Stimulated activated CD4-positive, alpha-beta T cell treated with anti-CD3 and anti-CD28 coated beads, Interleukin-15, amount 100 ng/mL, for 24 hours (primary cell): ENCODE data around the gene ME2.
A peak's percentile ranks its signal among the peaks of the same experiment; 100 is the strongest.
"Not testable (repeated sequence)": the region's sequence is repeated elsewhere in the genome, so short reads cannot be mapped to it uniquely, and the experiment has no call there.

Source experiments
- DNase-seq: peaks from one replicate; pipeline ENCODE4 v3.0.0-alpha.2; 2020

ME2 gene

GRCh38 chr18:50862401-50862800, 16.5 kb upstream of the ME2 start:
- DNase-seq = no peak

- no peak for DNase-seq
Measured at GRCh38 chr18:50863840-50864375, 15.0 kb upstream of the ME2 start.

- DNase-seq = no peak
Measured at GRCh38 chr18:50866765-50867164, 12.2 kb upstream of the ME2 start.

GRCh38 chr18:50869150-50869549, 9.8 kb upstream of the ME2 start:
- no peak for DNase-seq

- no peak for DNase-seq
Measured at GRCh38 chr18:50870138-50870845, 8.6 kb upstream of the ME2 start.

GRCh38 chr18:50871846-50872245, 7.1 kb upstream of the ME2 start:
- DNase-seq = no peak

- no peak for DNase-seq
Measured at GRCh38 chr18:50875966-50876536, 2.9 kb upstream of the ME2 start.

- no peak for DNase-seq
Measured at GRCh38 chr18:50877545-50878265, 1.2 kb upstream of the ME2 start.

- DNase-seq = peak; percentile 42
Measured at GRCh38 chr18:50879302-50880118, 592 bp downstream of the ME2 start.

GRCh38 chr18:50880119-50880465, 1.2 kb downstream of the ME2 start:
- no peak for DNase-seq

- DNase-seq = not testable (repeated sequence)
Measured at GRCh38 chr18:50880944-50881343, 2.0 kb downstream of the ME2 start.

- DNase-seq = no peak
Measured at GRCh38 chr18:50886929-50887328, 8.0 kb downstream of the ME2 start.

GRCh38 chr18:50895350-50896045, 16.6 kb downstream of the ME2 start:
- no peak for DNase-seq

GRCh38 chr18:50896093-50896492, 17.2 kb downstream of the ME2 start:
- DNase-seq = no peak

- DNase-seq = peak; percentile 14
Measured at GRCh38 chr18:50898919-50899318, 20.0 kb downstream of the ME2 start.

GRCh38 chr18:50902797-50903196, 23.9 kb downstream of the ME2 start:
- DNase-seq = no peak

- no peak for DNase-seq
Measured at GRCh38 chr18:50906843-50907242, 27.9 kb downstream of the ME2 start.

GRCh38 chr18:50909261-50909660, 30.3 kb downstream of the ME2 start:
- DNase-seq = no peak

- no peak for DNase-seq
Measured at GRCh38 chr18:50911006-50911405, 32.1 kb downstream of the ME2 start.

GRCh38 chr18:50917021-50917420, 38.1 kb downstream of the ME2 start:
- no peak for DNase-seq

GRCh38 chr18:50918153-50918552, 39.2 kb downstream of the ME2 start:
- no peak for DNase-seq

- DNase-seq = no peak
Measured at GRCh38 chr18:50924372-50924771, 45.5 kb downstream of the ME2 start.

GRCh38 chr18:50926521-50926920, 47.6 kb downstream of the ME2 start:
- DNase-seq = no peak
